B cell (primary cell): ENCODE data around the gene KLHDC8A. TPM values are rescaled to one million over a fixed set of nuclear protein-coding genes. Genes with fewer than 3 reads are reported as not detected.
"Not testable (repeated sequence)": the region's sequence is repeated elsewhere in the genome, so short reads cannot be mapped to it uniquely, and the experiment has no call there.

Source experiments
- ATAC-seq: fragments of 200-7000 bp; cut with Tn5 transposase; one replicate; pipeline ENCODE4 v1.10.0; 2021; ENCODE audit warnings: low read depth, mild to moderate bottlenecking, moderate number of reproducible peaks, moderate library complexity
- CTCF ChIA-PET: fragments of 350-600 bp; sonication (Branson Sonifier 250); formaldehyde crosslinking; loops from one replicate; lab custom pipeline; 2021; ENCODE audit warnings: antibody characterized with exemption, inconsistent platforms; lab: Charles Lee
- POLR2A ChIA-PET: fragments of 350-600 bp; sonication (Branson Sonifier 250); formaldehyde crosslinking; loops from one replicate; lab custom pipeline; 2021; ENCODE audit warnings: antibody characterized with exemption; lab: Charles Lee
- DNase-seq: peaks from one replicate; pipeline ENCODE4 v3.0.0; 2013
- H2AFZ ChIP-seq: 2 replicates; pipeline ENCODE4 v1.6.1; 2012; ENCODE audit warnings: mild to moderate bottlenecking, low read depth, low read length; ENCODE audit not compliant: insufficient read depth, poor library complexity, severe bottlenecking
- H3K27ac ChIP-seq, 2 donors: 1 replicate in 1 of 2; 2 replicates in 1 of 2; pipeline ENCODE4 v1.5.1; 2012 to 2013; ENCODE audit warnings: low read length in 2 of 2, mild to moderate bottlenecking in 2 of 2, moderate library complexity in 1 of 2
- H3K27me3 ChIP-seq, 4 experiments: fragments of 200-600 bp in 1 of 4; sonication (generic) in 1 of 4; replicated peaks in 1 of 4; 1 replicate in 2 of 4; 2 replicates in 2 of 4; pipeline versions ENCODE4 v1.6.1 to v1.7.0; 2013 to 2016; ENCODE audit warnings: low read length in 3 of 4, mild to moderate bottlenecking in 2 of 4, mixed read lengths in 1 of 4, moderate library complexity in 1 of 4; ENCODE audit not compliant: insufficient read depth in 4 of 4, control insufficient read depth in 3 of 4; ENCODE audit errors: control extremely low read depth in 1 of 4
- H3K36me3 ChIP-seq, 2 experiments: replicated peaks in 1 of 2; 1 replicate in 1 of 2; 2 replicates in 1 of 2; pipeline versions ENCODE4 v1.6.1 to v1.7.1; 2013; ENCODE audit warnings: low read length in 1 of 2; ENCODE audit not compliant: insufficient read depth in 2 of 2, control insufficient read depth in 1 of 2; ENCODE audit errors: control extremely low read depth in 1 of 2, extremely low read depth in 1 of 2
- H3K4me1 ChIP-seq, 2 donors: fragments of 200-600 bp in 1 of 2; sonication (generic) in 1 of 2; 1 replicate in 1 of 2; 2 replicates in 1 of 2; pipeline versions ENCODE4 v1.5.1 to v1.6.1; 2013 to 2017; ENCODE audit warnings: low read length in 2 of 2; ENCODE audit not compliant: control insufficient read depth in 2 of 2, insufficient read depth in 2 of 2
- H3K4me2 ChIP-seq: replicated peaks from 2 replicates; pipeline ENCODE3; 2012; ENCODE audit warnings: mild to moderate bottlenecking, low read depth, low read length; ENCODE audit not compliant: poor library complexity, severe bottlenecking
- H3K4me3 ChIP-seq, 5 experiments: fragments of 200-600 bp in 1 of 5; sonication (generic) in 1 of 5; 1 replicate in 3 of 5; 2 replicates in 2 of 5; pipeline versions ENCODE4 v1.5.1 to v1.7.0; 2011 to 2016; ENCODE audit warnings: low read length in 4 of 5, mild to moderate bottlenecking in 4 of 5, low read depth in 2 of 5, control low read depth in 1 of 5, moderate library complexity in 1 of 5; ENCODE audit not compliant: insufficient read depth in 1 of 5; ENCODE audit errors: control extremely low read depth in 1 of 5, extremely low read depth in 1 of 5
- H3K79me2 ChIP-seq: fragments of 200-600 bp; sonication (generic); one replicate; pipeline ENCODE4 v1.6.0; 2016; ENCODE audit warnings: low read length; ENCODE audit not compliant: control insufficient read depth, insufficient read depth
- H3K9ac ChIP-seq: fragments of 200-600 bp; sonication (generic); 2 replicates; pipeline ENCODE4 v1.6.1; 2017; ENCODE audit warnings: mild to moderate bottlenecking, low read length, moderate library complexity
- H3K9me3 ChIP-seq, 3 donors: one replicate each; pipeline versions ENCODE4 v1.6.1 to v1.7.1; 2013; ENCODE audit warnings: low read length in 2 of 3; ENCODE audit not compliant: control insufficient read depth in 2 of 3, insufficient read depth in 1 of 3; ENCODE audit errors: control extremely low read depth in 1 of 3
- H4K20me1 ChIP-seq: 2 replicates; pipeline ENCODE4 v1.6.0; 2012; ENCODE audit warnings: mild to moderate bottlenecking, low read length; ENCODE audit not compliant: insufficient read depth, control insufficient read depth, poor library complexity, severe bottlenecking
- H3K27ac Mint-ChIP-seq: one replicate; pipeline ENCODE4 v1.8.0; 2021; ENCODE audit warnings: mixed read lengths
- H3K27me3 Mint-ChIP-seq: one replicate; pipeline ENCODE4 v1.8.0; 2021; ENCODE audit warnings: mixed read lengths
- H3K4me1 Mint-ChIP-seq: one replicate; pipeline ENCODE4 v1.8.0; 2021; ENCODE audit warnings: mixed read lengths
- H3K4me3 Mint-ChIP-seq: one replicate; pipeline ENCODE4 v1.8.0; 2021; ENCODE audit warnings: mixed read lengths
- H3K9me3 Mint-ChIP-seq: one replicate; pipeline ENCODE4 v1.8.0; 2022; ENCODE audit warnings: mixed read lengths; ENCODE audit not compliant: insufficient read depth
- EZH2 ChIP-seq: IDR thresholded peaks from 2 replicates; pipeline ENCODE4 v1.6.1; 2012; ENCODE audit warnings: borderline replicate concordance, low read depth, mild to moderate bottlenecking, moderate library complexity, low read length; ENCODE audit not compliant: insufficient read depth, poor library complexity, severe bottlenecking
- WGBS: methylation state at CpG from one replicate; pipeline ENCODE4 v1.1.5; 2013; ENCODE audit warnings: missing lambda C conversion rate; ENCODE audit not compliant: insufficient coverage; 5-methylcytosine and 5-hydroxymethylcytosine counted together
- intact Hi-C: fragments of 100-400 bp; cut with micrococcal nuclease; formaldehyde crosslinking; loops from one replicate; pipeline ENCODE4 v1.10.0; 2022
- polyA plus RNA-seq: library from polyadenylated mRNA; depleted of rRNA; stranded (reverse); fragments of >200 nt; gene quantifications from 2 replicates; pipeline ENCODE4 v1.2.3, GENCODE V29; 2012
- total RNA-seq, 2 donors: library from RNA; stranded (reverse); fragments of 120-200 nt in 1 of 2; gene quantifications; 1 replicate in 1 of 2; 2 replicates in 1 of 2; pipeline versions ENCODE4 v1.2.3 to v1.2.4, GENCODE V29; 2013 to 2022
- TF ChIP-seq, protein P1 (sequence below): fragments of 200-600 bp; IDR thresholded peaks from one replicate; pipeline ENCODE4 v1.8.0; 2022; ENCODE audit warnings: antibody characterized with exemption, mild to moderate bottlenecking

Gene KLHDC8A
- total and polyA plus RNA-seq, 2 donors (not counting 1 experiment from before 2014, with no cell fraction given), result 0.39 to 0.60 TPM

DNA sequence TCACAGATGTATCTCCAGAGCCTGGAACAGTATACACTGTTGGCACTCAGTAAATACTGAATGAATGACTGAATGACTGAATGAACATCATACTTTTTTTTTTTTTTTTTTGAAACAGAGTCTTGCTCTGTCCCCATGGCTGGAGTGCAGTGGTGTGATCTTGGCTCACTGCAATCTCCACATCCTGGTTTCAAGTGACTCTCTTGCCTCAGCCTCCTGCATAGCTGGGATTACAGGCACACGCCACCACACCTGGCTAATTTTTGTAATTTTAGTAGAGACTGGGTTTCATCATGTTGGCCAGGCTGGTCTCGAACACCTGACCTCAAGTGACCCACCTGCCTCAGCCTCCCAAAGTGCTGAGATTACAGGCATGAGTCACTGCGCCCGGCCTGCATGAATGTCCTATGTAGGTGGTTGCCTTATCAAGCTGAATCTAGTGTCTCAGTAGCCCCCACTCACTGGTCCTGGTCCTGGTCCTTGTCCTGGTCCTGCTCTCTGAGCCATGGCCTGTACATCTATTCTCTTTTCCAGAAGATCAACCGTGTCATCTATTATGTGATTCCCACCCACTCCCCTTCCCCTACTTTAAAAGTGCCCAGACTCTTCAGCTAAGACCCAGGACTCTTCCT is 59.1 kb downstream of the KLHDC8A start:
- H3K4me1 ChIP-seq, result peaks cover 60 to 86% of the 10 kb centered on the region in 2 donors
- H3K36me3 ChIP-seq, result peaks cover 0 to 11% of the 10 kb centered on the region in 2 experiments
- H3K79me2 ChIP-seq, H3K27ac ChIP-seq, H3K9ac ChIP-seq, H3K4me2 ChIP-seq, ATAC-seq, H3K27me3 Mint-ChIP-seq, H3K27me3 ChIP-seq, H3K9me3 ChIP-seq, DNase-seq, H2AFZ ChIP-seq, H3K9me3 Mint-ChIP-seq, intact Hi-C loops, H3K4me3 Mint-ChIP-seq, H3K4me3 ChIP-seq: not testable (repeated sequence)
- POLR2A ChIA-PET, result interaction anchor here (0.6 to 4.9 kb wide), 10 partner anchors 9 to 28 kb away, joined by 3 to 55 read pairs (median 4); no protein-coding TSS in a partner anchor
- H4K20me1 ChIP-seq, result peaks cover 19% of the 10 kb centered on the region
- 100% methylated on average over 1 of the region's 5 CpGs for WGBS
- Mint-ChIP-seq H3K27ac (peak overlapping the region; percentile 82), H3K4me1 (peaks cover 85% of the 10 kb centered on the region)
- CTCF ChIA-PET, result interaction anchor here (2.6 to 56.6 kb wide), 4 partner anchors 9 to 28 kb away, joined by 10 to 2421 read pairs (median 114); partner anchors contain the start of gene NUAK2

GRCh38 chr1:205296154-205296553 is 60.6 kb downstream of the KLHDC8A start:
- ATAC-seq (no peak), DNase-seq (no peak)
- Histone ChIP-seq H3K9me3 (peaks cover 0 to 8% (median 0%) of the 10 kb centered on the region in 3 donors), H3K9ac (no peak overlapping the region), H4K20me1 (peaks cover 6% of the 10 kb centered on the region), H3K27me3 (no peaks in the 10 kb centered on the region), H3K36me3 (no peaks in the 10 kb centered on the region), H3K4me3 (no peak overlapping the region), H3K79me2 (no peaks in the 10 kb centered on the region), H3K27ac (no peak overlapping the region), H3K4me2 (peak overlapping the region; percentile 25), H2AFZ (no peak overlapping the region), H3K4me1 (peaks cover 62 to 89% of the 10 kb centered on the region in 2 donors)
- H3K27ac Mint-ChIP-seq, result peak overlapping the region; percentile 83
- H3K9me3 Mint-ChIP-seq, result no peaks in the 10 kb centered on the region
- TF ChIP-seq EZH2, result no peak
- TF ChIP-seq, protein P1, sequence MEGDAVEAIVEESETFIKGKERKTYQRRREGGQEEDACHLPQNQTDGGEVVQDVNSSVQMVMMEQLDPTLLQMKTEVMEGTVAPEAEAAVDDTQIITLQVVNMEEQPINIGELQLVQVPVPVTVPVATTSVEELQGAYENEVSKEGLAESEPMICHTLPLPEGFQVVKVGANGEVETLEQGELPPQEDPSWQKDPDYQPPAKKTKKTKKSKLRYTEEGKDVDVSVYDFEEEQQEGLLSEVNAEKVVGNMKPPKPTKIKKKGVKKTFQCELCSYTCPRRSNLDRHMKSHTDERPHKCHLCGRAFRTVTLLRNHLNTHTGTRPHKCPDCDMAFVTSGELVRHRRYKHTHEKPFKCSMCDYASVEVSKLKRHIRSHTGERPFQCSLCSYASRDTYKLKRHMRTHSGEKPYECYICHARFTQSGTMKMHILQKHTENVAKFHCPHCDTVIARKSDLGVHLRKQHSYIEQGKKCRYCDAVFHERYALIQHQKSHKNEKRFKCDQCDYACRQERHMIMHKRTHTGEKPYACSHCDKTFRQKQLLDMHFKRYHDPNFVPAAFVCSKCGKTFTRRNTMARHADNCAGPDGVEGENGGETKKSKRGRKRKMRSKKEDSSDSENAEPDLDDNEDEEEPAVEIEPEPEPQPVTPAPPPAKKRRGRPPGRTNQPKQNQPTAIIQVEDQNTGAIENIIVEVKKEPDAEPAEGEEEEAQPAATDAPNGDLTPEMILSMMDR, result no peak
- H3K27me3 Mint-ChIP-seq, result no peaks in the 10 kb centered on the region
- POLR2A ChIA-PET, result interaction anchor here (0.7 to 1.9 kb wide), 2 partner anchors 12 to 21 kb away, joined by 5 to 7 read pairs; no protein-coding TSS in a partner anchor
- CTCF ChIA-PET, result interaction anchor here (15.9 to 56.6 kb wide), 2 partner anchors 21 to 29 kb away, joined by 210 to 2421 read pairs; partner anchors contain the start of gene NUAK2
- H3K4me3 Mint-ChIP-seq, result no peak overlapping the region
- peaks cover 85% of the 10 kb centered on the region for H3K4me1 Mint-ChIP-seq
- intact Hi-C loops, result no loop called here
- 15% methylated on average over 1 of the region's 2 CpGs for WGBS
